ENCODE results near the gene WASF3.

The WASF3 gene

GRCh38 chr13:26660185-26660584 is 102.7 kb downstream of the WASF3 start:
- Histone ChIP-seq H4K20me1 (ENCODE audit: control insufficient read depth, insufficient read depth, low read depth, low read length) (no peaks in the 10 kb centered on the region), H3K79me2 (ENCODE audit: control insufficient read depth, low read length) (peaks cover 3% of the 10 kb centered on the region; the same call in 1 of the 2 replicates), H3K4me1 (ENCODE audit: control insufficient read depth, low read length) (peaks cover 68% of the 10 kb centered on the region), H3K9me3 (ENCODE audit: control insufficient read depth, insufficient read depth, low read length) (no peaks in the 10 kb centered on the region), H3K27me3 (ENCODE audit: control insufficient read depth, low read length) (no peaks in the 10 kb centered on the region), H3K4me2 (ENCODE audit: low read length) (peak overlapping the region; percentile 91), H3F3A (ENCODE audit: control insufficient read depth, insufficient read depth) (peaks cover 21% of the 10 kb centered on the region), H3K36me3 (ENCODE audit: control insufficient read depth, low read length) (no peaks in the 10 kb centered on the region), H3K27ac (ENCODE audit: low read depth, low read length) (peak overlapping the region; percentile 91), H3K4me3 (ENCODE audit: low read length) (peak overlapping the region; percentile 52), H3K9me2 (replicated peaks; ENCODE audit: control insufficient read depth, low read length) (no peaks in the 10 kb centered on the region)
- no peak for TF ChIP-seq EZH2phosphoT487 (IDR thresholded peaks at IDR 0.05; ENCODE audit: borderline replicate concordance, low read length)
- no peak for TF ChIP-seq CTCF (IDR thresholded peaks at IDR 0.05; ENCODE audit: low read depth, low read length, poor library complexity, severe bottlenecking)

- no peaks in the 10 kb centered on the region for H3K36me3 ChIP-seq (ENCODE audit: control insufficient read depth, low read length)
- no peaks in the 10 kb centered on the region for H3K9me3 ChIP-seq (ENCODE audit: control insufficient read depth, insufficient read depth, low read length)
- TF ChIP-seq CTCF (IDR thresholded peaks at IDR 0.05; ENCODE audit: low read depth, low read length, poor library complexity, severe bottlenecking) (no peak), EZH2phosphoT487 (IDR thresholded peaks at IDR 0.05; ENCODE audit: borderline replicate concordance, low read length) (no peak)
- peaks cover 68% of the 10 kb centered on the region for H3K4me1 ChIP-seq (ENCODE audit: control insufficient read depth, low read length)
- peak overlapping the region; percentile 52 for H3K4me3 ChIP-seq (ENCODE audit: low read length)
- H3K79me2 ChIP-seq (ENCODE audit: control insufficient read depth, low read length) = peaks cover 8% of the 10 kb centered on the region
- no peaks in the 10 kb centered on the region for H3K27me3 ChIP-seq (ENCODE audit: control insufficient read depth, low read length)
- H3K27ac ChIP-seq (ENCODE audit: low read depth, low read length) = peak overlapping the region; percentile 91
- H3F3A ChIP-seq (ENCODE audit: control insufficient read depth, insufficient read depth) = peaks cover 21% of the 10 kb centered on the region
- H4K20me1 ChIP-seq (ENCODE audit: control insufficient read depth, insufficient read depth, low read depth, low read length) = no peaks in the 10 kb centered on the region
- H3K4me2 ChIP-seq (ENCODE audit: low read length) = peak overlapping the region; percentile 91
- H3K9me2 ChIP-seq (replicated peaks; ENCODE audit: control insufficient read depth, low read length) = no peaks in the 10 kb centered on the region
Measured at GRCh38 chr13:26660766-26661165, 103.3 kb downstream of the WASF3 start.

GRCh38 chr13:26663791-26664190 is 106.3 kb downstream of the WASF3 start:
- H3K4me2 ChIP-seq (ENCODE audit: low read length) = peak overlapping the region; percentile 91
- H3F3A ChIP-seq (ENCODE audit: control insufficient read depth, insufficient read depth) = peaks cover 21% of the 10 kb centered on the region
- no peaks in the 10 kb centered on the region for H3K9me3 ChIP-seq (ENCODE audit: control insufficient read depth, insufficient read depth, low read length)
- TF ChIP-seq EZH2phosphoT487 (IDR thresholded peaks at IDR 0.05; ENCODE audit: borderline replicate concordance, low read length) = no peak
- no peak for TF ChIP-seq CTCF (IDR thresholded peaks at IDR 0.05; ENCODE audit: low read depth, low read length, poor library complexity, severe bottlenecking)
- peaks cover 36% of the 10 kb centered on the region for H3K79me2 ChIP-seq (ENCODE audit: control insufficient read depth, low read length)
- H3K4me1 ChIP-seq (ENCODE audit: control insufficient read depth, low read length) = peaks cover 84% of the 10 kb centered on the region
- H3K27me3 ChIP-seq (ENCODE audit: control insufficient read depth, low read length) = no peaks in the 10 kb centered on the region
- H3K27ac ChIP-seq (ENCODE audit: low read depth, low read length) = peak overlapping the region; percentile 91
- no peaks in the 10 kb centered on the region for H3K9me2 ChIP-seq (replicated peaks; ENCODE audit: control insufficient read depth, low read length)
- peaks cover 20% of the 10 kb centered on the region for H3K36me3 ChIP-seq (ENCODE audit: control insufficient read depth, low read length)
- no peaks in the 10 kb centered on the region for H4K20me1 ChIP-seq (ENCODE audit: control insufficient read depth, insufficient read depth, low read depth, low read length)
- peak overlapping the region; percentile 77 for H3K4me3 ChIP-seq (ENCODE audit: low read length)
